Right atrium auricular region (tissue), 2 donors: ENCODE measurements around the gene ZC3H4. TPM values are rescaled to one million over a fixed set of nuclear protein-coding genes. Genes with fewer than 3 reads are reported as not detected.

Experiments used
- DNase-seq: peaks from one replicate; pipeline ENCODE4 v3.0.0-alpha.2; 2019; ENCODE audit warnings: low spot score
- H3K27ac ChIP-seq, 2 donors: fragments of 200-600 bp; sonication (generic); 1 replicate in 1 of 2; 2 replicates in 1 of 2; pipeline ENCODE4 v1.5.1; 2016 to 2019
- H3K27me3 ChIP-seq, 2 donors: fragments of 200-600 bp; sonication (generic); one replicate each; pipeline versions ENCODE4 v1.5.1 to v1.6.0; 2017 to 2019
- H3K36me3 ChIP-seq: fragments of 200-600 bp; sonication (generic); one replicate; pipeline ENCODE4 v1.5.1; 2016
- H3K4me1 ChIP-seq, 2 donors: fragments of 200-600 bp; sonication (generic); one replicate each; pipeline versions ENCODE4 v1.5.1 to v1.6.0; 2017 to 2019
- H3K4me3 ChIP-seq, 2 donors: fragments of 200-600 bp; sonication (generic); 1 replicate in 1 of 2; 2 replicates in 1 of 2; pipeline ENCODE4 v1.5.1; 2017 to 2019; ENCODE audit warnings: mild to moderate bottlenecking in 1 of 2, moderate library complexity in 1 of 2
- H3K9me3 ChIP-seq, 2 donors: fragments of 200-600 bp; sonication (generic); one replicate each; pipeline ENCODE4 v1.5.1; 2019
- total RNA-seq, 2 donors: library from RNA; depleted of rRNA; stranded (reverse); fragments of >200 nt; gene quantifications; one replicate each; pipeline ENCODE4 v1.1.0, GENCODE V29; 2016
- TF ChIP-seq, protein P1 (sequence below), 2 donors: fragments of 200-600 bp; sonication (generic); IDR thresholded peaks; one replicate each; pipeline ENCODE4 v1.5.1; 2019; ENCODE audit warnings: antibody characterized with exemption in 2 of 2

ZC3H4 gene
- total RNA-seq, 2 donors from 2014 or later, result 15.4 to 18.0 TPM

DNA sequence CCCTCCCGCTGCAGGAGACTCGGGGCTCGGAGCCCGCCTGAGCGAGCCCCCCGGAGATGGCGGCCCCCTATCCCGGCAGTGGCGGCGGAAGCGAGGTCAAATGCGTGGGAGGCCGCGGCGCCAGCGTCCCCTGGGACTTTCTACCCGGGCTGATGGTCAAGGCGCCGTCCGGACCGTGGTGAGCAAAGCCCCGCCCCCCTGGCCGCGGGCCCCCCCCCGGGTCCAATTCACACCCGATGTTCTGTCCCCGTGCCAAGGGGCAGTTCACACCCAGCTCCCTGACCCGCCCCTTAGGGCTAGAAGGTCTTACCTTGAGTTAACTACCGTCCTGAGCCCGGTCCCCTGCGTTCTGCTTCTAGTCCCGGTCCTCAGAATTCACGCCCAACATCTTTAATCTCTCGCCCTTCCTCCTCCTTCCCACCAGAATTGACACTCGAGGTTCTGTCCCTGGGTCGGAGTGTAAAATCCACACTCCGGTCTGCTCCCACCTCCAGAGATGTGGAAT, 92.5 kb downstream of the ZC3H4 start:
- Histone ChIP-seq H3K9me3 (no peaks in the 10 kb centered on the region), H3K4me3 (peak overlapping the region in 1 of 2 donors; percentile 38), H3K4me1 (peaks cover 0 to 33% of the 10 kb centered on the region in 2 donors), H3K36me3 (no peaks in the 10 kb centered on the region), H3K27ac (no peak overlapping the region), H3K27me3 (peaks cover 27 to 34% of the 10 kb centered on the region in 2 donors)
- DNase-seq, result no peak
- TF ChIP-seq, protein P1, sequence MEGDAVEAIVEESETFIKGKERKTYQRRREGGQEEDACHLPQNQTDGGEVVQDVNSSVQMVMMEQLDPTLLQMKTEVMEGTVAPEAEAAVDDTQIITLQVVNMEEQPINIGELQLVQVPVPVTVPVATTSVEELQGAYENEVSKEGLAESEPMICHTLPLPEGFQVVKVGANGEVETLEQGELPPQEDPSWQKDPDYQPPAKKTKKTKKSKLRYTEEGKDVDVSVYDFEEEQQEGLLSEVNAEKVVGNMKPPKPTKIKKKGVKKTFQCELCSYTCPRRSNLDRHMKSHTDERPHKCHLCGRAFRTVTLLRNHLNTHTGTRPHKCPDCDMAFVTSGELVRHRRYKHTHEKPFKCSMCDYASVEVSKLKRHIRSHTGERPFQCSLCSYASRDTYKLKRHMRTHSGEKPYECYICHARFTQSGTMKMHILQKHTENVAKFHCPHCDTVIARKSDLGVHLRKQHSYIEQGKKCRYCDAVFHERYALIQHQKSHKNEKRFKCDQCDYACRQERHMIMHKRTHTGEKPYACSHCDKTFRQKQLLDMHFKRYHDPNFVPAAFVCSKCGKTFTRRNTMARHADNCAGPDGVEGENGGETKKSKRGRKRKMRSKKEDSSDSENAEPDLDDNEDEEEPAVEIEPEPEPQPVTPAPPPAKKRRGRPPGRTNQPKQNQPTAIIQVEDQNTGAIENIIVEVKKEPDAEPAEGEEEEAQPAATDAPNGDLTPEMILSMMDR (IDR thresholded peaks at IDR 0.05), result no peak

DNA sequence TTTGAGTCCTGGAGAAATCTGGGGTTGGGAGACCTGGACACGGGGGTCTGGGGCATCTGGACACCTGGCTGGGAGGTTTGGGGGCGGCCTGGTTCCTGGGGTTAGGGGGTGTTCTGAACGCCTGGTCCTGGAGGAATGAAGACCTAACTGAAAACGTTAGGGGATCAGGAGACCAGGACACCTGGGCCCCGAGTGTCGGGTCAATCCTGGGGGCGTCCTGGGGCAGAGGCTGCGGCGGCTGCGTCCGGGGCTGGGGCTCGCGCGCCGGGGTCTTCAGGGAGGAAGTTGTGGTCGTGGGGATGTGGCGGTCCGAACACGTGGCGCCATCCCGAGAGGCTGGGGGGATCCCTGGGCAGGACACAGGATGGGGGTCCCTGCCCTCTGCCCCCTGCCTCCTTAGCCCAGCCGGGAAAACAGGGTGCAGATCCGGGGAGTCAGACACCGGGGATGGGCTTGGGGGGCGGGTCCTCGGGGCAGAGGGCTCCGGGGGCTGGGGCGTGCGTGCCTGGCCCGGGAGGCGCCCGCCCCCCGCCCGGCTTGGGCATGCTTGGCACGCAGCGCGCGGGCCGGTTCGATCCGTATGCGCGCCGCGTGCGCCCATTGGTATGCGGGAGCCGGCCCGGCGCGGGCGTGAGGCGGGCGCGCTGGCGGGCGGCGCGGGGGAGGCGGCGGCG, 93.3 kb downstream of the ZC3H4 start:
- DNase-seq, result no peak
- Histone ChIP-seq H3K4me3 (peak overlapping the region in 1 of 2 donors; percentile 38), H3K36me3 (no peaks in the 10 kb centered on the region), H3K4me1 (peaks cover 0 to 33% of the 10 kb centered on the region in 2 donors), H3K9me3 (no peaks in the 10 kb centered on the region), H3K27me3 (peaks cover 27 to 34% of the 10 kb centered on the region in 2 donors), H3K27ac (no peak overlapping the region)
- TF ChIP-seq, protein P1 (IDR thresholded peaks at IDR 0.05), result no peak

DNA sequence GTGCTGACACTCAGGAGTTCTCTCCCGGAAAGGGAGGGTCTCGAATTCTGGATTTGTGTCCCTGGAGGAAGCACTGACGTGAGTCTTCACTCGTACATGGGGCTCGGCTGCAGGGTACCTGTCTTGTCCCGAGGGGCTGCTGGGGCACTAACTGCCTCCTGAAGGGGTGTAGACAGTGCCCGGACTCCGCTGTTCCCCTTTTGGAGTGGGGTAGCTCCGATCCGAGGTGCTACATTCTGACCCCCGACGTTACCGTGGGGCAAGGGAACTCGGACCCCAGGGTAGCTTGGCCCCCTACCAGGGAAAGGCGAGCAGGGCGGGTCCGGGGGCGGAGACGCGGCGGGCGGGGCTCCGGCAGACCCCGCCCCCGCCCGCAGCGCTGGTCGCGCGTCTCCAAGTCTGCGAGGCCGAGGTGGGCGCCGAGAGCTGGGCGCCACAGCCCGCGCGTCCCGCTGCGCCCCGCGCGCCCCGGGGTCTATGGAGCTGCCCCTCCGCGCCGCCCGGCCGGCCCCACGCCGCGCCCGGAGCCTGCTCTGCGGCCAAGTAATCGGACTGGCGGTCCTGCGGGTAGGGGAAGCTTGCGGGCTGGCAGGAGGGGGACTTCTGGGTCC, 94.0 kb downstream of the ZC3H4 start, which contains the start of gene NPAS1:
Gene NPAS1 (plus strand): TSS at position 407 of the 611 bp plus-strand sequence. CDS start 1,211 bp downstream, outside the sequence.
- TF ChIP-seq, protein P1 (IDR thresholded peaks at IDR 0.05), result no peak
- no peaks in the 10 kb centered on the region for H3K36me3 ChIP-seq
- peaks cover 0 to 33% of the 10 kb centered on the region in 2 donors for H3K4me1 ChIP-seq
- peaks cover 27 to 34% of the 10 kb centered on the region in 2 donors for H3K27me3 ChIP-seq
- DNase-seq, result no peak
- no peak within 1 kb of the TSS for H3K27ac ChIP-seq
- no peaks in the 10 kb centered on the region for H3K9me3 ChIP-seq
- H3K4me3 ChIP-seq, result peak within 1 kb of the TSS in 1 of 2 donors; percentile 38

DNA sequence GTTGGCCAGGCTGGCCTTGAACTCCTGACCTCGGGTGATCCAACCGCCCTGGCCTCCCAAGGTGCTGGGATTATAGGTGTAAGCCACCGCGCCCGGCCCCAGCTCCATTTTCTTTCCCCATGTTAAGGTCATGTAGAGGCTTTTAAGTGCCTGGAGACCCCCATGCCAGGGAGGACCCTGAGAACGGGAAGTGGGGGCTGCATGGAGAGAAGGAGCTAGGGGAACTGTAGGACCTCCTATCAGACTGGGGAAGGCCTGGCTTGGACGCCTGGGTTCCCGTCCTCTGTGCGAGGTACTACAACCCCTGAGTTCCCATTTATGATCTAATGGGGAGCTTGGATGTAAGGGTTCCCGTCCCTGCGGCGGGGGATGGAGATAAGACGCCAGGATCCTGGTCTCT, 94.7 kb downstream of the ZC3H4 start:
- no peaks in the 10 kb centered on the region for H3K36me3 ChIP-seq
- no peak overlapping the region for H3K27ac ChIP-seq
- H3K27me3 ChIP-seq, result peaks cover 25 to 31% of the 10 kb centered on the region in 2 donors
- peaks cover 0 to 33% of the 10 kb centered on the region in 2 donors for H3K4me1 ChIP-seq
- no peak for DNase-seq
- TF ChIP-seq, protein P1 (IDR thresholded peaks at IDR 0.05), result no peak
- H3K9me3 ChIP-seq, result no peaks in the 10 kb centered on the region
- no peak overlapping the region for H3K4me3 ChIP-seq

Other genes with a start within 250 kb of the ZC3H4 start
- under 1 TPM in 1 of 2 donors, not detected in 1; 0.39 TPM for gene NPAS1, start 93.9 kb downstream of the ZC3H4 start, total RNA-seq
- gene TMEM160, start 65.2 kb downstream of the ZC3H4 start, total RNA-seq, result 10 to 100 TPM; 47.8 to 51.0 TPM
- gene SAE1, start 17.1 kb upstream of the ZC3H4 start, total RNA-seq, result 10 to 100 TPM; 43.7 to 48.7 TPM
- 1 to 10 TPM; 2.5 to 2.9 TPM for gene BBC3, start 117.4 kb upstream of the ZC3H4 start, total RNA-seq
- 10 to 100 TPM in 1 of 2 donors, 1 to 10 TPM in 1; 9.2 to 11.9 TPM for gene CCDC9, start 142.7 kb upstream of the ZC3H4 start, total RNA-seq
- gene INAFM1, start 161.1 kb upstream of the ZC3H4 start, total RNA-seq, result 1 to 10 TPM; 1.9 to 7.0 TPM
- gene C5AR1, start 196.1 kb upstream of the ZC3H4 start, total RNA-seq, result 10 to 100 TPM in 1 of 2 donors, 1 to 10 TPM in 1; 4.6 to 14.3 TPM
- gene C5AR2, start 218.4 kb upstream of the ZC3H4 start, total RNA-seq, result 1 to 10 TPM; 1.1 to 3.3 TPM
- gene DHX34, start 235.5 kb upstream of the ZC3H4 start, total RNA-seq, result 1 to 10 TPM; 5.1 to 8.2 TPM